ENCODE measurements around the gene VAT1. TPM values are rescaled to one million over a fixed set of nuclear protein-coding genes. Genes with fewer than 3 reads are reported as not detected.

VAT1 gene
- total and polyA plus RNA-seq, 2 of the 13 experiments (the other 11 are each of a cell fraction or from before 2014, with no cell fraction given), result 143 to 205 TPM

GRCh38 chr17:42989726-42990652 is 32.2 kb downstream of the VAT1 start (continued):
- no peak for TF ChIP-seq CC2D1A (CRISPR knock-in tag; IDR thresholded peaks at IDR 0.05)

GRCh38 chr17:42989141-42989540 is 33.0 kb downstream of the VAT1 start:
- FAIRE-seq, result no peak
- TF ChIP-seq ZMYM3 (CRISPR knock-in tag; IDR thresholded peaks at IDR 0.05) (no peak), ZNF431 (CRISPR knock-in tag; IDR thresholded peaks at IDR 0.05; ENCODE audit: borderline replicate concordance, low read depth) (no peak), MTA1 (CRISPR knock-in tag; IDR thresholded peaks at IDR 0.05; ENCODE audit: borderline replicate concordance) (no peak), TMF1 (CRISPR knock-in tag; IDR thresholded peaks at IDR 0.05; ENCODE audit: low read depth) (no peak), SRY (CRISPR knock-in tag; IDR thresholded peaks at IDR 0.05) (no peak), ATM (IDR thresholded peaks at IDR 0.05; ENCODE audit: borderline replicate concordance) (no peak), ZNF737 (CRISPR knock-in tag; IDR thresholded peaks at IDR 0.05; ENCODE audit: borderline replicate concordance) (no peak), MXI1 (IDR thresholded peaks at IDR 0.05; ENCODE audit: borderline replicate concordance, low read depth, low read length) (no peak), ZNF562 (CRISPR knock-in tag; IDR thresholded peaks at IDR 0.05; ENCODE audit: borderline replicate concordance) (no peak), ZNF768 (CRISPR knock-in tag; IDR thresholded peaks at IDR 0.05) (no peak), NAIF1 (CRISPR knock-in tag; IDR thresholded peaks at IDR 0.05; ENCODE audit: borderline replicate concordance) (no peak), ZNF569 (CRISPR knock-in tag; IDR thresholded peaks at IDR 0.05; ENCODE audit: borderline replicate concordance) (no peak), CCDC6 (CRISPR knock-in tag; IDR thresholded peaks at IDR 0.05) (no peak), MAFK (conservative IDR thresholded peaks at IDR 0.05 in 1 of 2, IDR thresholded peaks at IDR 0.05 in 1 of 2; ENCODE audit: low read length in 2 of 2) (no peak), ZNF3 (CRISPR knock-in tag; IDR thresholded peaks at IDR 0.05) (no peak), NFIC (IDR thresholded peaks at IDR 0.05; ENCODE audit: low read length) (no peak), ZSCAN21 (CRISPR knock-in tag; IDR thresholded peaks at IDR 0.05; ENCODE audit: borderline replicate concordance) (no peak)
- TF ChIP-seq, protein P1, sequence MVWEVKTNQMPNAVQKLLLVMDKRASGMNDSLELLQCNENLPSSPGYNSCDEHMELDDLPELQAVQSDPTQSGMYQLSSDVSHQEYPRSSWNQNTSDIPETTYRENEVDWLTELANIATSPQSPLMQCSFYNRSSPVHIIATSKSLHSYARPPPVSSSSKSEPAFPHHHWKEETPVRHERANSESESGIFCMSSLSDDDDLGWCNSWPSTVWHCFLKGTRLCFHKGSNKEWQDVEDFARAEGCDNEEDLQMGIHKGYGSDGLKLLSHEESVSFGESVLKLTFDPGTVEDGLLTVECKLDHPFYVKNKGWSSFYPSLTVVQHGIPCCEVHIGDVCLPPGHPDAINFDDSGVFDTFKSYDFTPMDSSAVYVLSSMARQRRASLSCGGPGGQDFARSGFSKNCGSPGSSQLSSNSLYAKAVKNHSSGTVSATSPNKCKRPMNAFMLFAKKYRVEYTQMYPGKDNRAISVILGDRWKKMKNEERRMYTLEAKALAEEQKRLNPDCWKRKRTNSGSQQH (CRISPR knock-in tag; IDR thresholded peaks at IDR 0.05; ENCODE audit: low read depth), result no peak

More at GRCh38 chr17:42989141-42989540, 33.0 kb downstream of the VAT1 start:
- DNase-seq (ENCODE audit: low spot score) (no peak), ATAC-seq (no peak)
- 92% methylated on average over 5 of the region's 5 CpGs for WGBS (ENCODE audit: low lambda C conversion rate)
- POLR2A ChIA-PET, result interaction anchor here (2.9 kb wide), 1 partner anchor 9 kb away, joined by 15 read pairs; the partner anchor contains the start of gene RPL27
- Histone ChIP-seq H3K4me2 (ENCODE audit: low read depth, low read length) (no peak overlapping the region), H3K4me1 (ENCODE audit: insufficient read depth, low read length) (peaks cover 21% of the 10 kb centered on the region), H3K4me3 (replicated peaks in 1 of 3; ENCODE audit: insufficient read depth in 1 of 3, low read depth in 2 of 3, low read length in 3 of 3) (no peak overlapping the region), H3K36me3 (replicated peaks in 1 of 2; ENCODE audit: control insufficient read depth in 1 of 2, insufficient read depth in 2 of 2, low read length in 2 of 2) (peaks cover 29 to 81% of the 10 kb centered on the region in 2 experiments), H3K27ac (ENCODE audit: extremely low read length, insufficient read depth, low read length) (no peak overlapping the region), H4K20me1 (ENCODE audit: insufficient read depth, low read length) (no peaks in the 10 kb centered on the region), H2AFZ (ENCODE audit: low read length) (no peak overlapping the region), H3K9ac (ENCODE audit: insufficient read depth, low read depth, low read length) (no peak overlapping the region), H3K27me3 (ENCODE audit: control insufficient read depth in 1 of 2, insufficient read depth in 2 of 2, low read length in 2 of 2) (no peaks in the 10 kb centered on the region), H3K79me2 (ENCODE audit: insufficient read depth, low read length) (no peaks in the 10 kb centered on the region), H3K9me3 (ENCODE audit: low read length) (no peaks in the 10 kb centered on the region)
- CTCF ChIA-PET (ENCODE audit: low intra/inter-chr PET ratio, low total read pairs), result no interaction called here
- no TSS peak for BruUV-seq (replicated peaks)
- in situ Hi-C loops (cut with HindIII; ENCODE audit: extremely low pct_ligation_motif_present, low pct_unique_long_range_greater_than_20kb) (loop anchor here (10.0 kb wide), 1 partner anchor 144 kb away; the partner anchor contains the start of gene AOC2), intact Hi-C loops (cut with micrococcal nuclease; ENCODE audit: unreplicated experiment) (no loop called here)
